ENCODE measurements around the gene TBC1D22A.
"Not testable (repeated sequence)": the region's sequence is repeated elsewhere in the genome, so short reads cannot be mapped to it uniquely, and the experiment has no call there.

The TBC1D22A gene

DNA sequence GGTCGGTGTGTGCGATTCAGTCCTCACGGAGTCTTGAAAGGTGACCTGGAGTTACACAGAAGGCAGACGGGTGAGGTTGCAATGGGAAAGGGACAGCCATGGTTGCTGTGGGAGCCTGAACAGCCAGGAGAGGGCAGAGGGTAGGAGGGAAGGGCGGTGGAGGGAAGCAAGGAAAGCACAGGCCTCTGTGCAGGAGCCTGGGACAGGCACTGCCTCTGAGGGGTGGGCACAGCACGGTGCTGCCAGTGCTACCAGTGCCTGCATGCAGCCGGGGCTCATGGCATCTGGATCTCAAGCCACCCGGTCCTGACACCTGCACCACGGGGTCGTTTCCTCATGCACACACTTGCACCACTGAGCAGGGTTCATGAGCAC, 401.0 kb downstream of the TBC1D22A start:
- DNase-seq: no peak
- TF ChIP-seq GATA1 (IDR thresholded peaks at IDR 0.05; ENCODE audit: low read depth, low read length) (no peak), POLR2A (IDR thresholded peaks at IDR 0.05; ENCODE audit: low read length) (no peak)

DNA sequence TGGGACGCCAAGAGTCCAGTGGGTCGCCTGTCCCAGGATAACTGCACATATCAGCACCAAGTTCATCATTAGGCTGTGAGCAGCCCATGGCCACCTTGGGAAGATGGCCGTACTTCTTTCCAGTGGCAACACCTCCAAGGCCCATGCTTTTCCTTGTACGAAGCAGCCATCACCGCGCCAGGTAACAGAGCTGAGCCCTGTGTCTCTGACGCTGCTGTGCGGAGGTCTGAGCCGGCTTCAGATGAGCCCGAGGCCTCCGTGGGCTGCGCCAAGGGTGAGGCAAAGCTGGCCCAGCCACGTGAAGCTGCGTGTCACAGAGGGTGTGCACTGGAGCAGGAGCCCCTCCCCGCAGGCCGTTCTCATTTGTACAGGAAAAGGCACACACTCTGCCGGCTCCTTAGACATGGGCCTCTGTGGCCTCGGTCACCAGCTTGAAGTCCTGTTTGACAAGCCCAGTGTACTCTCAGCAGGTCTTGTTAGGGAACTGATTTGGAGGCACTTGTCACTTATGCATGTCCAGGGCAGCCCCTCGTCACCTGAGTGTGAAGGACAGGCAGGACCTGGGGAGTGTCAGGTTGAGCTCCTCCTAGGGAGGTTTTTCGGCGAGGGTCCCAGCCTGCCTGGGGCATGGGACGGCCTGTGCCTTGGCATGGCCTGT, 401.5 kb downstream of the TBC1D22A start:
- no peak for TF ChIP-seq POLR2A (IDR thresholded peaks at IDR 0.05; ENCODE audit: low read length)
- no peak for TF ChIP-seq GATA1 (IDR thresholded peaks at IDR 0.05; ENCODE audit: low read depth, low read length)
- DNase-seq: no peak

DNA sequence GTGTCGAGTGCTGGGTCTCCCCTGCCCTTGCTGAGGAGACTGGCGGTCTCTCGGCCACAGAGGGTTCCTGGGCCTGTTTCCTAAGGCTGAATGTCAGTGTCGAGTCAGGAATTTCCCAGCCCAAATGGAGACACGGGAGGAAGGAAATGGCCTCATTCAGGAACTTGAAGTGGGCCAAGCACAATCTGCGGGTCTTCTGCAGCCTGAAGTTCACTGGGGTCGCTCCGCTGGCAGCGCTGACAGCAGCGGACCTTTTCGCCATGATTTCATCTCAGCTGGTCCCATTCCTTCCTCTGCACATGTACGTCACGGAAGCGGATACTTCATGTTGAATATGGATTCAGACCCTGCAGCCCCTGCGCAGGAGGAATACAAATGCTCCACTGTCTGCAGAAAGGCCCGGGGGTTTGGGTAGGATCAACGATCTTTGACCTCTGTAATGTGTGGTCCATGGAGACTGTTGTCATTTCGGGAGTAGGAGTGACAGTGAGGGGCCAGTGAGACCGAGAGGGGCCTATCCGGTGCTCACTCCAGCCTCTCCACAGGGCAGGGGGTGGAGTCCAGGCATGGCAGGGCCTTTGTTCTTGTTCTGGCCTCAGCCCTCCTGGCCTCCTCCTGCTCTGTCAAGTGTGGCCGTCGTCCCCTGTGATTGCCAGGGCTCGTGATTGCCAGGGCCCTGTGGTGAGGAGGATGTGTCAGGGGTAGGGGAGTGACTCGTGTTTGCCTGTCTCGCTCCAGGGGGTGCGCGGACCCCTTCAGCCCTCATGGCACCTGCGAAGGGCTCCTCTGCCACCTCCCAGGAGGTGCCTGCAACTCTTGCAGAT, 402.3 kb downstream of the TBC1D22A start:
- no peak for DNase-seq
- TF ChIP-seq POLR2A (IDR thresholded peaks at IDR 0.05; ENCODE audit: low read length): no peak
- no peak for TF ChIP-seq GATA1 (IDR thresholded peaks at IDR 0.05; ENCODE audit: low read depth, low read length)

DNA sequence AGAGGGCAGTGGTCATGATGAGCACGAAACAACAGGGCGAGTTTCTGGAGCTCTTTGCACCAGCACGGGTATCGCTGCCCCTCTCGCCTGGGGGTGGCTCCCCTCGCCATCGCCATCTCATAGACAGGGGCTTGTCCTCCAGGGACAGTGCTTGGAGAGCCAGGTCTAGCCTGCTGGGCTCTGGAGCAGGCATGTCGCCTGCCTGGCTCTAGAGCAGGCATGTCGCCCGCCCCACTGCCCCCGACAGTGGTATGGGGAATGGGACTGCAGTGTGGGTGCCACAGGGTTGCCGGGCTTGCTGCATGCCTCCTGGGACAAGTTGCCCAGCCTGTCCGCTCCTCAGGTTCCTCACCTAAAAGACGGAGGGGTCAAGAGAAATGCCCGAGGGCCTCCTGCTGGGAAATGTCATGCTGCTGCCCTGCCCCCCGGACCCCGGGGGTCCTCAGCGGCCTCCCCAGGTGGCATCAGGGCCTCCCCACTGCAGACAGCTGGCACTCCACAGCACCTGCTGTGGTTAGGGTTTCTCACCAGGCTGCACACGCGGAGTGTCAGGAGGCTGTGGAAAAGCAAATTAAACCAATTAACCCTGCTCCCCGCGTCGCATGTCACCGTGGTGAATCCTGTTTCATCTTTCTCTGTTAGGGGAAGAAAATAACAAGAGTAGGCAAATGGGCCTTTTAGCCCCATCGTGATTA, 403.0 kb downstream of the TBC1D22A start:
- no peak for DNase-seq
- TF ChIP-seq GATA1 (IDR thresholded peaks at IDR 0.05; ENCODE audit: low read depth, low read length): no peak
- TF ChIP-seq POLR2A (IDR thresholded peaks at IDR 0.05; ENCODE audit: low read length): no peak

DNA sequence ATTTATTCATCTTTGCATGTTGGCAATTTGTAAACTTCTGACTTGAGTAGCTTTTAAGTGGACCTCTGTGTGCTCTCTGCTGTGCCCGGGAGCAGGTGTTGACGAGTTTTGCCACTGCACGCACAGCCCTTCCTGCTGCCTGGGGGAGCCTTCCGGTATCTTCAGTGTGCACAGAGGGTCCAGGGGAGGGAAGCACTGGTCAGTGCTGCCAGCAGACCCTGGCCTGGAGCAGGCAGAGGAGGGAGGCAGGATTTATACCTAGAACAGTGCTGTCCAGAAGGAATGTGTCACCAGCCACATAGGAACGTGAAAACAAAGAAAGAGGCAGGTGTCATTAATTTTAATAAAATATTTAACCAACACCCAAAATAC, 403.6 kb downstream of the TBC1D22A start:
- TF ChIP-seq GATA1 (IDR thresholded peaks at IDR 0.05; ENCODE audit: low read depth, low read length): no peak
- no peak for TF ChIP-seq POLR2A (IDR thresholded peaks at IDR 0.05; ENCODE audit: low read length)
- DNase-seq: no peak

DNA sequence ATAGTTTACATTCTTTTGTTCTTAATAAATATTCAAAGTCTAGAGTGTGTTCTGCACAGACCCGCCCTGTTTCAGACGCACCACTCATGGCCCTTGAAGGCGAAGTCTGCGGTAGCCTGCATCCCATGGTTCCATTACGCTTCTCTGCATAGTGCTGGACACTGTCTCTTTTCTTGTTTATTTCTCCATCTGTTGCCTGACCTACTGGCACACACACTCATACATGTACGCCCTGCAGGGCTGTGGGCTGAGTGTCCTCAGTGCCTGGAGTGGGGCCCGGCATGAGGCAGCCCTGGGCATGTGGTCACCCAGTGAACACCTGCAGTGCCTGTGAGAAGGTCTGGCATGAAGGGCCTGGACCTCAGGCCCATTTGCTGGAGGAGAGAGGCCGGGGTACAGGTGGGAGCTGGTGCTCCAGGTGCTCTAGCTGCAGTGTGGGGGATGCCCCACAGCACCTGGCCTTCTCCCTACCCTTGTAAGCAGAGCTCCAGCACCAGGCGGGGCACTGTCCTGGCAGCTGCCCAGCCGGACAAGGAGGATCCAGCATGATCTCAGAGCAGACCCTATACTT, 404.1 kb downstream of the TBC1D22A start:
- no peak for DNase-seq
- TF ChIP-seq POLR2A (IDR thresholded peaks at IDR 0.05; ENCODE audit: low read length): no peak
- TF ChIP-seq GATA1 (IDR thresholded peaks at IDR 0.05; ENCODE audit: low read depth, low read length): no peak

DNA sequence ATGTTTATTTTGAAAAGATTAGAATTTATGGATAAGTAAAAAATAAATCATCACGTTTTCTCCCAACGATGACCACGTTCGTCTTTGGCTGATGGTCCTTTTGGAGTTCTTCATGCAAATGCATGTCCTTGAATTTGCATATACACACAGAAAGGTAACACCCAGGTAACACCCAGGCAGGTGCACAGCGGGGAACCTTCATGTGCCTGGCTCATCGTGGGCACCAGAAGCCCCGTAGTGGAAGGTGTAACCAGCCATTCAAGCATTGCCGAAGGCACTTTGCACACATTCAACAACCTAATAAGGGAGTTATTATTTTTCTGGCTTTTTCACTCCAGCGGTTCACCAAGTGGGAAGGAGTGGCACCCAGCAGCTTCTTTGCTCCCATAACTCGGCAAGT, 404.6 kb downstream of the TBC1D22A start:
- DNase-seq: no peak
- no peak for TF ChIP-seq GATA1 (IDR thresholded peaks at IDR 0.05; ENCODE audit: low read depth, low read length)

DNA sequence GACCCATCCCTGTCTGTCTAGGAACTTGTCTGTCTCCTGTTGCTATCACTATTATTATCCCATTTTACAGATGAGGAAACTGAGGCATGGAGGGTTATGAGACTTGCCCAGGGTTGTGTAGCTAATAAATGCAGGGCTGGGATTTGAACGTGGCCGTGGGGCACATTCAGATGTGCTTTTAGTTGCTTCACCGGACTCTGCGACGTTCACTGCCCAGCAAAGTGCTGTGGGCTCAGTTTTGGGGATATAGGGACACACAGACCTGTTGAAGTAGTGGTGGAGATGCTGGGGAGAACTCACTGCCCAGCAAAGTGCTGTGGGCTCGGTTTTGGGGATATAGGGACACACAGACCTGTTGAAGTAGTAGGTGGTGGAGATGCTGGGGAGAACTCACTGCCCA, 405.5 kb downstream of the TBC1D22A start:
- not testable (repeated sequence) for DNase-seq

DNA sequence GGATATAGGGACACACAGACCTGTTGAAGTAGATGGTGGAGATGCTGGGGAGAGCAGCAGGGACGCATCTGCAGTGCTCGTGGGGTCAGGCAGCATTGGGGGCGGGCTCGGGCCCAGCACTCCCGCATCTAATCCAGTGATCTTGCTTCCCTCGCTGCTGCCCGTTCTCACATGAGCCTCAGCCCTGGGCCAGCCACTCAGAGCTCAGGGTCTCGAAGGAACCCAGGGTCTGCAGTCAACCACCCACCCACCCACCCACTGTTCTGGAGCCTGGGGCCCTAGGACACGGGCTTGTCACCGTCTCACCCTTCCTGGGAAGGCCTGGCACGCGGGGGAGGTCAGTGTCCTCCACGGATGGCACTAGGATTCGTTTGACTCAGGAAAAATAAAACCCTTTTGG, 406.0 kb downstream of the TBC1D22A start:
- no peak for TF ChIP-seq GATA1 (IDR thresholded peaks at IDR 0.05; ENCODE audit: low read depth, low read length)
- DNase-seq: no peak

DNA sequence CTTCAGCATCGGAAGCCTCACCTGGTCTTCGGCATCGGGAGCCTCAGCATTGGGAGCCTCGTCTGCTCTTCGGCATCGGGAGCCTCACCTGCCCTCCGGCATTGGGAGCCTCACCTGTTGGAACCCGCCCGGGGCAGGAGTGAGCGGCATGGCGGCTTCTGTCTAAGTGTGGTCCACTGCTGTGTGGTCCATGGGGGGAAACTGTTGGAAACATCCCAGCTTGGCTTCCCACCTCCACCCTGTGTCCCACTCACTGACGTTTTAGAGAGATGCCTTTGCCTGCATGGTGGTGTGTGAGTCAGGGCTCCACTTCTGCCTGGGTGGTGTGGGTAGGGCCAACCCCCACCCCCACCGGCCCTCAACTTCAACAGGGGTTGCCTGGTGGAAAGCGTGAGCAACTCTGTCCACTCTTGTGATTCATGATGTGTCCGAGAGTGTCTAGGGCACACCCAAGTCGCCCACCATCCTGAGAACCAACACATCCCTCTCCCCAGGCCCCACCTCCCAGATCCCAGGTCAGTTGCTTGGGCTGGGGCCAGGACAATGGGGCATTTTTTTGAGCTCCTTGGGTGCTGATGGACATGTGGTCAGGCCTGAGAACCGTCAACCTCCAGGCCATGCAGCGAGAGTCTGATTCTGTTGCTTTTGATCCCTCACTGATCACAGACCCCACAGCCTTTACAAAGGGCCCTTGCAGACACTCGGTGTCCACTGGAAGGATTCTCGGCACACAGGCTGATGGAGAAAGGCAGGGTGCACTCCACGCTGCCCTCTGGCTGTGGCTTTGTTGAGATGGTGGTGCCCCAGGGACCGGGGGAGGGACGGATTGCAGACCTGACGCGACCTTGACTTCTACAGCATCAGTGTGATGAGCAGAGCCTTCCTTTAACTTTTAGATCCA, 406.7 kb downstream of the TBC1D22A start:
- peak; percentile 7 to 24 for DNase-seq

DNA sequence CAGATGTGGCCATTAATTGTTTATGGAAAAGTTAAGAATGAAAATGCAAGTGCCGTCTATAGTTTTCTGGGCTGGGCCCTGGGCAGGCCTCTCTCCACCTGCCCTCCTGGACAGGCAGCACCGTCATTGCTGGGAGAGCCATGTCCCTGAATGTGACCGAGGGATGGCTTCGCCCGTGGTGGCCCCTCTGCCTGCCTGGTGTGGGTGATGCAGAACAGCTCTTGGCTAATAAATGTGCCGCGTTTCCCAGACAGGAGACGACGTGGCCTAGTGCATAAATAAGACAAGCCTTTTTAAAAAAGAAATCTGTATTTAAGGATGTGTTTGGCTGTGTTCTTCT, 407.3 kb downstream of the TBC1D22A start:
- TF ChIP-seq POLR2A (IDR thresholded peaks at IDR 0.05; ENCODE audit: low read length) (no peak), GATA1 (IDR thresholded peaks at IDR 0.05; ENCODE audit: low read depth, low read length) (no peak)
- no peak for DNase-seq

More for the DNA sequence above, 406.7 kb downstream of the TBC1D22A start:
- TF ChIP-seq GATA1 (IDR thresholded peaks at IDR 0.05; ENCODE audit: low read depth, low read length): no peak
- TF ChIP-seq POLR2A (IDR thresholded peaks at IDR 0.05; ENCODE audit: low read length): no peak

DNA sequence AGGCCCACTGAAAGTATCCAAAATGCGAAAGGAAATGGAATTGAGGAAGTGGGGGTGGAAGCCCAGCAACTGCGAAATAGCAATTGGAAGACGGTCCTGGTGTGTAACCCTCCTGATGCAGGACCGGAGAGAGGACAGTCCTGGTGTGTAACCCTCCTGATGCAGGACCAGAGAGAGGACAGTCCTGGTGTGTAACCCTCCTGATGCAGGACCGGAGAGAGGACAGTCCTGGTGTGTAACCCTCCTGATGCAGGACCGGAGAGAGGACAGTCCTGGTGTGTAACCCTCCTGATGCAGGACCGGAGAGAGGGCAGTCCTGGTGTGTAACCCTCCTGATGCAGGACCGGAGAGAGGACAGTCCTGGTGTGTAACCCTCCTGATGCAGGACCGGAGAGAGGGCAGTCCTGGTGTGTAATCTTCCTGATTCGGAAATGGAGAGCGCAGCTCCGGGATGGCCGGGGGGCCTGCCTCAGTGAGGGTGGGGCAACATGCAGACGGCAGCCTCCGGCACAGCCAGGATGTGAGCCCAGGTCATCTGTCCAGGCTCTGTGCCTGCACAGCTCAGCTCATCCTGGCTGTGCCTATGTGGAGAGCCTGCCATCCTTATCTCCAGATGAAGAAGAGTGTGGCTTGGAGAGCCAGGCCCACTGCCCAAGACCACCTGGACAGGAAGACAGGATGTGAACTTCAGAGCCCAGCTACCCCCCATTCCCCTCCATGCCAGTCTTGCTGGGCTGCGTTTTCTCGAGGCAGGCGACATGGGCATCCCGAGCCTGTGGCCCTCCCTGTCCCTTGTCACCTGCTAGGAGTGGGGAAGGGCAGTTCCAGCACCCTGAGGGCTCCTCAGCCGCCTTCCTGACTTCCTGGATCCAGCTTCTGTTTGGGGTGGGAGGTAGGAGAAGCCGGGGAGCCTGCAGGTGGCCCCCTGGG, 408.3 kb downstream of the TBC1D22A start:
- not testable (repeated sequence) for DNase-seq
